GM12878 (cell line): ENCODE results near the gene GOLGA6L10. TPM values are rescaled to one million over a fixed set of nuclear protein-coding genes. Genes with fewer than 3 reads are reported as not detected.

Experiments used
- ATAC-seq: fragments of 200-7000 bp; cut with Tn5 transposase; 3 replicates; pipeline ENCODE4 v1.9.1; 2020; ENCODE audit warnings: mild to moderate bottlenecking, moderate library complexity
- BruUV-seq: library from RNA; stranded (reverse); fragments of 400-500 nt; replicated peaks from 2 replicates; lab custom pipeline; 2021; lab: Mats Ljungman, UMichigan
- CTCF ChIA-PET: fragments of 300-600 bp; sonication (Branson Sonifier 250); formaldehyde crosslinking; extraction: SDS; loops from one replicate; lab custom pipeline; 2021; ENCODE audit warnings: inconsistent platforms; lab: Yijun Ruan, JAX
- POLR2A ChIA-PET: fragments of 350-600 bp; formaldehyde crosslinking; extraction: SDS; loops from one replicate; lab custom pipeline; 2021; ENCODE audit warnings: inconsistent platforms; lab: Charles Lee
- RAD21 ChIA-PET: fragments of 300-600 bp; sonication (Branson Sonifier 250); formaldehyde crosslinking; loops from one replicate; lab custom pipeline; 2023; ENCODE audit warnings: antibody characterized with exemption; ENCODE audit not compliant: unreplicated experiment; lab: Charles Lee
- SMC1A ChIA-PET: fragments of 300-600 bp; sonication (Branson Sonifier 250); formaldehyde crosslinking; loops from one replicate; lab custom pipeline; 2023; ENCODE audit not compliant: unreplicated experiment, uncharacterized antibody; lab: Charles Lee
- DNase-seq: peaks from one replicate; pipeline ENCODE4 v3.0.0-alpha.2; 2011; ENCODE audit warnings: low read depth, low spot score
- FAIRE-seq: peaks from 3 replicates; lab custom pipeline; 2011; peaks lifted over from hg19 to GRCh38; lab: Jason Lieb, UNC
- H2AFZ ChIP-seq: 2 replicates; pipeline ENCODE4 v1.6.0; 2011; ENCODE audit warnings: low read depth, low read length, control low read depth; ENCODE audit not compliant: control insufficient read depth
- H3K27ac ChIP-seq: 2 replicates; pipeline ENCODE4 v1.5.1; 2011; ENCODE audit warnings: control low read depth; ENCODE audit not compliant: control insufficient read depth, insufficient read depth
- H3K27me3 ChIP-seq, 2 experiments: replicated peaks in 1 of 2; 2 replicates each; pipeline versions ENCODE4 v1.6.0 to v1.6.1; 2011; ENCODE audit warnings: low read length in 1 of 2; ENCODE audit not compliant: control insufficient read depth in 2 of 2, insufficient read depth in 2 of 2
- H3K36me3 ChIP-seq, 2 experiments: 2 replicates each; pipeline ENCODE4 v1.5.1; 2011; ENCODE audit warnings: low read length in 1 of 2; ENCODE audit not compliant: control insufficient read depth in 2 of 2, insufficient read depth in 2 of 2
- H3K4me1 ChIP-seq: 2 replicates; pipeline ENCODE4 v1.6.1; 2011; ENCODE audit warnings: mild to moderate bottlenecking, low read length, moderate library complexity, mixed read lengths; ENCODE audit not compliant: control insufficient read depth, insufficient read depth
- H3K4me2 ChIP-seq: 2 replicates; pipeline ENCODE4 v1.6.0; 2011; ENCODE audit warnings: control low read depth; ENCODE audit not compliant: control insufficient read depth, insufficient read depth
- H3K4me3 ChIP-seq: fragments of 200-600 bp; sonication (generic); 2 replicates; pipeline ENCODE4 v1.5.1; 2016
- H3K79me2 ChIP-seq: 2 replicates; pipeline ENCODE4 v1.6.0; 2011; ENCODE audit warnings: low read length; ENCODE audit not compliant: control insufficient read depth, insufficient read depth
- H3K9ac ChIP-seq: 2 replicates; pipeline ENCODE4 v1.8.0; 2011; ENCODE audit warnings: low read length, control low read depth, mixed read lengths; ENCODE audit not compliant: control insufficient read depth, insufficient read depth
- H3K9me3 ChIP-seq: replicated peaks from 3 replicates; pipeline ENCODE4 v1.5.1; 2011; ENCODE audit warnings: mild to moderate bottlenecking, low read length; ENCODE audit not compliant: control insufficient read depth, insufficient read depth
- H4K20me1 ChIP-seq: 2 replicates; pipeline ENCODE4 v1.6.0; 2011; ENCODE audit not compliant: control insufficient read depth, insufficient read depth
- CEBPB ChIP-seq, 2 experiments: fragments of 150-350 bp in 1 of 2; IDR thresholded peaks; 2 replicates each; pipeline ENCODE4 v1.6.1; 2012 to 2014; ENCODE audit warnings: low read depth in 2 of 2, low read length in 2 of 2, borderline replicate concordance in 1 of 2, inconsistent platforms in 1 of 2
- CHD4 ChIP-seq: fragments of 200-600 bp; sonication (generic); IDR thresholded peaks from 2 replicates; pipeline ENCODE4 v1.6.1; 2016; ENCODE audit warnings: mild to moderate bottlenecking
- E4F1 ChIP-seq: fragments of 450-650 bp; IDR thresholded peaks from 2 replicates; pipeline ENCODE4 v1.6.1; 2018; ENCODE audit warnings: borderline replicate concordance, mild to moderate bottlenecking; ENCODE audit not compliant: partially characterized antibody
- IKZF1 ChIP-seq: fragments of 450-650 bp; conservative IDR thresholded peaks from 2 replicates; pipeline ENCODE4 v1.6.1; 2017; ENCODE audit warnings: antibody characterized with exemption, mild to moderate bottlenecking
- MEF2A ChIP-seq: IDR thresholded peaks from 2 replicates; pipeline ENCODE4 v1.6.1; 2011; ENCODE audit warnings: low read depth, mild to moderate bottlenecking, low read length, moderate library complexity; ENCODE audit not compliant: insufficient read depth
- PBX3 ChIP-seq: IDR thresholded peaks from 2 replicates; pipeline ENCODE4 v1.6.1; 2011; ENCODE audit warnings: mild to moderate bottlenecking, low read depth, low read length, moderate library complexity; ENCODE audit not compliant: insufficient replicate concordance
- POLR2AphosphoS2 ChIP-seq: IDR thresholded peaks from 2 replicates; pipeline ENCODE4 v1.6.1; 2011; ENCODE audit warnings: low read depth, mild to moderate bottlenecking, low read length, improper control_type of control experiment, moderate library complexity
- SMARCA5 ChIP-seq: fragments of 450-650 bp; IDR thresholded peaks from 2 replicates; pipeline ENCODE4 v1.6.1; 2017; ENCODE audit warnings: mild to moderate bottlenecking
- SPI1 ChIP-seq: IDR thresholded peaks from 2 replicates; pipeline ENCODE4 v1.6.1; 2011; ENCODE audit warnings: low read depth, mild to moderate bottlenecking, low read length, moderate library complexity, borderline replicate concordance; ENCODE audit not compliant: insufficient read depth
- STAT1 ChIP-seq: fragments of 450-650 bp; conservative IDR thresholded peaks from 2 replicates; pipeline ENCODE4 v1.6.1; 2014; ENCODE audit warnings: antibody characterized with exemption, mild to moderate bottlenecking
- ZNF217 ChIP-seq: fragments of 450-650 bp; IDR thresholded peaks from 2 replicates; pipeline ENCODE4 v1.6.1; 2017; ENCODE audit warnings: antibody characterized with exemption, mild to moderate bottlenecking
- ZNF592 ChIP-seq: fragments of 450-650 bp; IDR thresholded peaks from 2 replicates; pipeline ENCODE4 v1.6.1; 2017; ENCODE audit warnings: mild to moderate bottlenecking, moderate library complexity
- WGBS: methylation state at CpG from one replicate; pipeline ENCODE4 v1.1.6; 2016; ENCODE audit warnings: low lambda C conversion rate; ENCODE audit not compliant: insufficient replicate concordance, insufficient coverage; ENCODE audit errors: missing lambda C conversion rate; 5-methylcytosine and 5-hydroxymethylcytosine counted together
- in situ Hi-C: fragments of 300-500 bp; cut with MboI; formaldehyde crosslinking; loops from 9 replicates; pipeline ENCODE4 v1.14.3; 2018; ENCODE audit warnings: mixed read lengths
- intact Hi-C: fragments of 100-400 bp; cut with micrococcal nuclease; formaldehyde crosslinking; loops from one replicate; pipeline ENCODE4 v1.14.2; 2022; ENCODE audit not compliant: unreplicated experiment
- polyA plus RNA-seq, 11 experiments: library from polyadenylated mRNA; depleted of rRNA in 4 of 11; unstranded in 6 of 11; stranded (reverse) in 5 of 11; fragments of >200 nt; fragmentation: Nextera tagmentation in 4 of 11; fragmentation: Illumina TruSeq in 1 of 11; extraction: Ambion mirVana in 4 of 11; extraction: Trizol in 1 of 11; gene quantifications; 1 replicate in 1 of 11; 2 replicates in 10 of 11; pipeline versions ENCODE4 v1.2.1 to v1.2.3, GENCODE V29; 2011 to 2016; ENCODE audit warnings: inconsistent platforms in 2 of 11, missing spikeins in 2 of 11, low read depth in 1 of 11
- total RNA-seq, 4 experiments: library from RNA; depleted of rRNA in 3 of 4; stranded (reverse); fragments of >200 nt in 3 of 4; fragmentation: Illumina TruSeq in 1 of 4; extraction: Trizol in 1 of 4; gene quantifications; 2 replicates each; pipeline versions ENCODE4 v1.2.1 to v1.2.3, GENCODE V29; 2013 to 2021

GOLGA6L10 gene
- total and polyA plus RNA-seq, 10 of the 15 experiments (the other 5 are each of a cell fraction or from before 2014, with no cell fraction given): 0.68 to 6.7 (median 1.3) TPM

GRCh38 chr15:82305621-82306048, 43.6 kb downstream of the GOLGA6L10 start (continued):
- no peak for TF ChIP-seq E4F1
- no peak for TF ChIP-seq IKZF1
- TF ChIP-seq SPI1: no peak
- no peak for TF ChIP-seq STAT1
- TF ChIP-seq MEF2A: no peak
- no peak for TF ChIP-seq POLR2AphosphoS2

- ATAC-seq: no peak
- ChIA-PET POLR2A (no interaction called here), SMC1A (no interaction called here), CTCF (no interaction called here), RAD21 (no interaction called here)
- Histone ChIP-seq H3K36me3 (no peaks in the 10 kb centered on the region), H4K20me1 (no peaks in the 10 kb centered on the region), H3K4me2 (no peak overlapping the region), H2AFZ (no peak overlapping the region), H3K9ac (no peak overlapping the region), H3K79me2 (no peaks in the 10 kb centered on the region), H3K4me3 (no peak overlapping the region), H3K4me1 (no peaks in the 10 kb centered on the region), H3K27ac (no peak overlapping the region), H3K9me3 (no peaks in the 10 kb centered on the region), H3K27me3 (0 out of 4 replicates have a peak, but pooled peaks cover 0 to 3% of the 10 kb centered on the region in 2 experiments)
- DNase-seq: no peak
- no peak for FAIRE-seq
- no peak for TF ChIP-seq PBX3
- TF ChIP-seq ZNF592: no peak
- no peak for TF ChIP-seq SMARCA5
- no peak for TF ChIP-seq ZNF217
- TF ChIP-seq CEBPB (IDR thresholded peaks at IDR 0.05; ENCODE audit: borderline replicate concordance in 1 of 2, low read depth in 2 of 2, low read length in 2 of 2): no peak
- TF ChIP-seq CHD4: no peak
- in situ Hi-C loops: no loop called here
- intact Hi-C loops: no loop called here
- no TSS peak for BruUV-seq
- WGBS: 6% methylated on average over 4 of the region's 4 CpGs
These were observed 44.5 kb downstream of the GOLGA6L10 start for GRCh38 chr15:82304778-82305090.
